Sigmoid colon (tissue), 3 donors: ENCODE results near the gene GSG1L.

Experiments
- POLR2A ChIP-seq, 2 donors: fragments of 450-650 bp; IDR thresholded peaks; one replicate each; pipeline ENCODE4 v1.6.1; 2016; ENCODE audit warnings: antibody characterized with exemption in 2 of 2, mild to moderate bottlenecking in 2 of 2, moderate library complexity in 2 of 2
- TF ChIP-seq, protein P1 (sequence below), 4 experiments: fragments of 450-650 bp in 3 of 4; fragments of 200-600 bp in 1 of 4; IDR thresholded peaks; one replicate each; pipeline ENCODE4 v1.5.1; 2016 to 2019; ENCODE audit warnings: antibody characterized with exemption in 4 of 4, mild to moderate bottlenecking in 3 of 4, moderate library complexity in 2 of 4

DNA sequence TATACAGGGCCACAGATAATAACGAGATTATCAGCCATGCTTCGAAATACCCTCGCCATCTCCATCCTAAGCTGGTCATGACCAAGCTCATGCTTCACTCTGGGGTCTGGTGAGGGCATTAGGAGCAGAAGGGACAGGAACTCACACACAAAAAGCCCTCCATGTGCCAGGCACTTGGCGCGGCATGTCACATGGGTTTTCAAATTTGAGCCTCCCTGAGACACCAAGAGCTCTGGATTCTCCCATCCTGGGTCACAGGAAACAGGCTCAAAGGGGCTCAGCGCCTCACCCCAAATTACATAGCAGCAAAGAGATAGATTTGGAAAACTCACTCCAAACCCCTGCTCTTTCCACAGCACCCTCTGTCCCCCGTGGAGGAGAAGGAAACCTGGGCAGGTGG, 239.5 kb downstream of the GSG1L start:
- TF ChIP-seq, protein P1, sequence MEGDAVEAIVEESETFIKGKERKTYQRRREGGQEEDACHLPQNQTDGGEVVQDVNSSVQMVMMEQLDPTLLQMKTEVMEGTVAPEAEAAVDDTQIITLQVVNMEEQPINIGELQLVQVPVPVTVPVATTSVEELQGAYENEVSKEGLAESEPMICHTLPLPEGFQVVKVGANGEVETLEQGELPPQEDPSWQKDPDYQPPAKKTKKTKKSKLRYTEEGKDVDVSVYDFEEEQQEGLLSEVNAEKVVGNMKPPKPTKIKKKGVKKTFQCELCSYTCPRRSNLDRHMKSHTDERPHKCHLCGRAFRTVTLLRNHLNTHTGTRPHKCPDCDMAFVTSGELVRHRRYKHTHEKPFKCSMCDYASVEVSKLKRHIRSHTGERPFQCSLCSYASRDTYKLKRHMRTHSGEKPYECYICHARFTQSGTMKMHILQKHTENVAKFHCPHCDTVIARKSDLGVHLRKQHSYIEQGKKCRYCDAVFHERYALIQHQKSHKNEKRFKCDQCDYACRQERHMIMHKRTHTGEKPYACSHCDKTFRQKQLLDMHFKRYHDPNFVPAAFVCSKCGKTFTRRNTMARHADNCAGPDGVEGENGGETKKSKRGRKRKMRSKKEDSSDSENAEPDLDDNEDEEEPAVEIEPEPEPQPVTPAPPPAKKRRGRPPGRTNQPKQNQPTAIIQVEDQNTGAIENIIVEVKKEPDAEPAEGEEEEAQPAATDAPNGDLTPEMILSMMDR (IDR thresholded peaks at IDR 0.05): no peak
- no peak for TF ChIP-seq POLR2A (IDR thresholded peaks at IDR 0.05)
